Large intestine (tissue), 3 donors: ENCODE results near the gene UBD. TPM values are rescaled to one million over a fixed set of nuclear protein-coding genes. Genes with fewer than 3 reads are reported as not detected.

Source experiments
- DNase-seq, 2 donors: peaks; one replicate each; pipeline versions ENCODE4 v3.0.0 to v3.0.0-alpha.2; 2013
- H3K27ac ChIP-seq: one replicate; pipeline ENCODE4 v1.5.1; 2013; ENCODE audit warnings: low read length
- H3K27me3 ChIP-seq: 2 replicates; pipeline ENCODE4 v1.6.1; 2013; ENCODE audit warnings: low read length; ENCODE audit not compliant: control insufficient read depth, insufficient read depth
- H3K36me3 ChIP-seq: 2 replicates; pipeline ENCODE4 v1.6.1; 2013; ENCODE audit warnings: low read length; ENCODE audit not compliant: control insufficient read depth, insufficient read depth
- H3K4me1 ChIP-seq: one replicate; pipeline ENCODE4 v1.6.1; 2013; ENCODE audit warnings: low read length; ENCODE audit not compliant: control insufficient read depth, insufficient read depth
- H3K4me3 ChIP-seq: one replicate; pipeline ENCODE4 v1.5.1; 2013; ENCODE audit warnings: low read length
- H3K9me3 ChIP-seq: one replicate; pipeline ENCODE4 v1.6.1; 2013; ENCODE audit warnings: mild to moderate bottlenecking, low read depth, low read length, moderate library complexity; ENCODE audit not compliant: control insufficient read depth
- WGBS: methylation state at CpG from one replicate; pipeline ENCODE4 v1.1.5; 2013; ENCODE audit warnings: low lambda C conversion rate; ENCODE audit not compliant: insufficient coverage; 5-methylcytosine and 5-hydroxymethylcytosine counted together
- polyA plus RNA-seq: library from polyadenylated mRNA; unstranded; fragments of 120-200 nt; gene quantifications from one replicate; pipeline ENCODE4 v1.2.1, GENCODE V29; 2013

The UBD gene
- polyA plus RNA-seq, 1 donor, result 8.1 TPM

DNA sequence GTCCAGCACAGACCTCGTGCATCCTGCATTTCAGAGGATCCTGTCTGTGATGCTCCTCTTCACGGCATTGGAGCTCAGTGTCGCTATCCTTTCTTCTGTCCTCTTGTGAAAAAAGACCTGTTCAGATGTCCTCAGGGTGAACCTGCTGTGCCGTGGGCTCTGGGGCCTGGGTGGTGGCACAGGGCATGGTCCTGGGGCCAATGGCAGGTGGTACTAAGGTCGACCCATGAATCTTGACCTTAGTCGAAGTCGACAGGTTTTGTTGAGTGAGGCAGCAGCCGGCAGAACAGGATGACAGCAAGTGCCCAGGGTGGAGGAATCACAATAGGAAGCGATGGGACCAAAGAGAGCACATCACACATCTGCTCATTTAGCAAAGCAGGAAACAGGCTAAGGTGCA, 49.8 kb downstream of the UBD start:
- no peaks in the 10 kb centered on the region for H3K4me1 ChIP-seq
- H3K27ac ChIP-seq, result no peak overlapping the region
- no peak for DNase-seq
- no peaks in the 10 kb centered on the region for H3K36me3 ChIP-seq
- H3K9me3 ChIP-seq, result no peaks in the 10 kb centered on the region
- no peak overlapping the region for H3K4me3 ChIP-seq
- WGBS, result no CpG with 5 or more reads among the region's 9 CpGs
- H3K27me3 ChIP-seq, result no peaks in the 10 kb centered on the region

DNA sequence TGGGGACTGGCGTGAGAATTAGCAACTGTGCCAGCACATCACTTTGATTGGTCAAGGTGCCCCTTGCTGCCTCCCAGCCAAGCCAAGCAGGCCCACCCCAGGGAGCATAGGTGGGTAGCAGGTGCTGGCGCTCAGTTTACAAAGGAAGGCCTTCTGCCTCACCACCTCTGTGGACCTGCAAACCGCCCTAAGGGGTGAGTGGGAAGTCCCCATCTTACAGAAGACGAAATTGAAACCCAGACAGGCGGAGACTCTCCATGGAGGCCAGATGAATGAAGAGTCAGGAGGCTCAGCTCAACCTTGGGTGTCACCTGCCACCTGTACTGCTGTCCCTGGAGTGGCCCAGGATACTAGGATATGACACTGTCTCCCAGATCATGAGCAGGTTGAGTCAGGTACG, 50.3 kb downstream of the UBD start:
- Histone ChIP-seq H3K36me3 (no peaks in the 10 kb centered on the region), H3K9me3 (no peaks in the 10 kb centered on the region), H3K4me1 (no peaks in the 10 kb centered on the region), H3K4me3 (no peak overlapping the region), H3K27ac (no peak overlapping the region), H3K27me3 (no peaks in the 10 kb centered on the region)
- no peak for DNase-seq
- WGBS, result no CpG with 5 or more reads among the region's 6 CpGs

DNA sequence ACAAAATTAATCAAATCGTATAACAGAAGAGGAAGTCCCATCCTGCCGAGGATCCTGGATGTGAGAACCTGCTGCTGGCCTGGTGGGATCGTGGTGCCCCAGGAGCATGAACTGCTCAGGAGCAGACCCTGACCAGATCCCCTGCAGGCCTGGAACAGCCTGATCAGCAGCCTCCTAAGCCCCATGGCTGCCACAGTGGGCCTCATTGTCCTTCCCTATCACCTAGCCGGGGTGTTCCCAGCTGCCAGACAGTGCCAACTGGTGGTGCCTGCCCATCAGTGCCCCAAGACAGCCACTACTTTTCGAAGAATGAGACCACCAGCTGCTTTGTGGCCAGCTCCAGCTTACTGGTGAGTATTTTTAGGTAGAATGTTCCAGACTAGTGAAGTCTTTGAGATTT, 52.2 kb downstream of the UBD start:
- WGBS, result no CpG with 5 or more reads among the region's 5 CpGs
- H3K4me3 ChIP-seq, result no peak overlapping the region
- DNase-seq, result no peak
- no peaks in the 10 kb centered on the region for H3K9me3 ChIP-seq
- no peaks in the 10 kb centered on the region for H3K27me3 ChIP-seq
- no peak overlapping the region for H3K27ac ChIP-seq
- H3K36me3 ChIP-seq, result no peaks in the 10 kb centered on the region
- no peaks in the 10 kb centered on the region for H3K4me1 ChIP-seq

DNA sequence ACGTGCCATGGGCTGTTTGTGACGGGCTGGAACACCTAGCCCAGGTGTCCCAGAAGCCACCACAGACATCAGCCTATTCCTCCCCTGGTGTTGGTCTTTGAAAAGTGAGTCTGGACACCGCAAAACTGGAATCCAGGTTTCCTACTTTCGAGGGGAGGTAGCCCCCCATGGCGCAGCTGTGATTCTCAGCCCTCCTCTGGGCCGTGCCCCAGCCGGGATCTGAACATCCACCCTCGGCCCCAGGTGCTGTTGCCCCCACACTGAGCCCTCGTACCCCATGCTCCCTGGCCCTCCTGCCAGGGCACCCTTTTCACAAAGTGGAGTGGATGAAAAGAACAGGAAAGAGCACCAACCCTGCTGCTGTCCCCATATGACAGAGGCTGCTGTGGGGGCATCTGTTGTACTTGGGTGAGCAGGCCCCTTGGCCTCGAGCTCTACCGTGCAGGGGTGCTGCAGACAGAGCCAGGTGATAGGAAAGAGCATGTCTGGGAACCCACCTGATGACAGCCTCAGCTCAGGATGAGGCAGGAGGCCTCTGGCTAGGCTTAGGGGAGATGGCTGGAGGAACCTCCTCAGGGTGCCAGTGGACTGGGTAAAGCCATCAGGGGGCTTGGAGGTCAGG, 53.0 kb downstream of the UBD start:
- no peaks in the 10 kb centered on the region for H3K27me3 ChIP-seq
- no peak overlapping the region for H3K27ac ChIP-seq
- no peaks in the 10 kb centered on the region for H3K36me3 ChIP-seq
- H3K9me3 ChIP-seq, result no peaks in the 10 kb centered on the region
- no CpG with 5 or more reads among the region's 11 CpGs for WGBS
- H3K4me1 ChIP-seq, result no peaks in the 10 kb centered on the region
- no peak overlapping the region for H3K4me3 ChIP-seq
- no peak for DNase-seq

DNA sequence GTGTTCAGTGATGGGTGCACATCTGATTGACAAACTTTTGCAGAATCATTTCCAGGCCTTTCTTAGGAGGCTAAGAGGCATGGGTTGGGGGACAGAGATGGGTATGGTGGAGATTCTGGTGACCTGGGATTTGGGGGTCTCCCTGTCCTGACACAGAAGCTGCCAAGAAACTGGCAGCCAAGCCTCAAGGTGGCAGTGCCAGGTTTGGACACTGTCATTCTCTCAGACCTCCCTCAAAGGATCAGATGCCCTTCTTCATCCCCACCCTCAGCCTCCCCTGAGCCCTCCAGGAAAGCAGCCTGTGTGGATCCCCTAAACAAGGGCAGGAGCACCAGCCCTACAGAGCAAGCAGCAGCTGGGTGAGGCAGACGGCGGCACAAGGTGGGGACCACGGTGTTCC, 53.7 kb downstream of the UBD start:
- Histone ChIP-seq H3K9me3 (no peaks in the 10 kb centered on the region), H3K27me3 (no peaks in the 10 kb centered on the region), H3K4me1 (no peaks in the 10 kb centered on the region), H3K4me3 (no peak overlapping the region), H3K27ac (no peak overlapping the region), H3K36me3 (no peaks in the 10 kb centered on the region)
- WGBS, result no CpG with 5 or more reads among the region's 3 CpGs
- DNase-seq, result no peak

Other genes starting within 250 kb of the UBD start
- gene OR5V1, start 190.9 kb downstream of the UBD start, polyA plus RNA-seq, result not detected
- gene OR12D3, start 184.4 kb downstream of the UBD start, polyA plus RNA-seq, result not detected
- not detected for gene OR12D2, start 164.1 kb downstream of the UBD start, polyA plus RNA-seq
- not detected for gene OR12D1, start 144.8 kb downstream of the UBD start, polyA plus RNA-seq
- gene OR10C1, start 120.4 kb downstream of the UBD start, polyA plus RNA-seq, result not detected
- not detected for gene OR11A1, start 102.7 kb downstream of the UBD start, polyA plus RNA-seq
- gene OR2H1, start 102.6 kb downstream of the UBD start, polyA plus RNA-seq, result not detected
- not detected for gene MAS1L, start 71.8 kb downstream of the UBD start, polyA plus RNA-seq
- gene OR2H2, start 25.4 kb upstream of the UBD start, polyA plus RNA-seq, result 0.03 TPM
- gene GABBR1, start 73.5 kb upstream of the UBD start, polyA plus RNA-seq, result 35.9 TPM
- gene MOG, start 97.4 kb upstream of the UBD start, polyA plus RNA-seq, result 0.04 TPM
- not detected for gene ZFP57, start 121.4 kb upstream of the UBD start, polyA plus RNA-seq
- gene HLA-F, start 163.7 kb upstream of the UBD start, polyA plus RNA-seq, result 8.2 TPM